ENCODE measurements around the gene C1QTNF8.

GRCh38 chr16:1127101-1127500 is 31.1 kb upstream of the C1QTNF8 start:
- TF ChIP-seq POLR2AphosphoS5 (IDR thresholded peaks at IDR 0.05; ENCODE audit: low read depth, low read length), result no peak
- no peak for TF ChIP-seq CTCF (IDR thresholded peaks at IDR 0.05)
